Nephron (organoid): ENCODE measurements around the gene EBI3.
"Not testable (repeated sequence)": the region's sequence is repeated elsewhere in the genome, so short reads cannot be mapped to it uniquely, and the experiment has no call there.

Experiments
- H3K27ac Mint-ChIP-seq, 3 experiments: 2 replicates each; pipeline ENCODE4 v1.8.0; 2020; ENCODE audit warnings: mixed read lengths in 3 of 3, mild to moderate bottlenecking in 2 of 3, moderate library complexity in 1 of 3
- H3K27me3 Mint-ChIP-seq: 2 replicates; pipeline ENCODE4 v1.8.0; 2021; ENCODE audit warnings: low read depth, mild to moderate bottlenecking, moderate library complexity, mixed read lengths
- H3K36me3 Mint-ChIP-seq: 2 replicates; pipeline ENCODE4 v1.8.0; 2020; ENCODE audit warnings: low read depth, mixed read lengths
- H3K4me1 Mint-ChIP-seq: 2 replicates; pipeline ENCODE4 v1.8.0; 2020; ENCODE audit warnings: mixed read lengths
- H3K4me3 Mint-ChIP-seq, 3 experiments: 2 replicates each; pipeline ENCODE4 v1.8.0; 2020; ENCODE audit warnings: mild to moderate bottlenecking in 3 of 3, mixed read lengths in 3 of 3, moderate library complexity in 2 of 3
- H3K9me3 Mint-ChIP-seq: 2 replicates; pipeline ENCODE4 v1.8.0; 2020; ENCODE audit warnings: mixed read lengths
- CTCF ChIP-seq, 3 experiments: fragments of 200-600 bp; sonication (generic); IDR thresholded peaks; one replicate each; pipeline ENCODE4 v1.5.0; 2021; ENCODE audit warnings: antibody characterized with exemption in 3 of 3; ENCODE audit not compliant: unreplicated experiment in 3 of 3

Gene EBI3

DNA sequence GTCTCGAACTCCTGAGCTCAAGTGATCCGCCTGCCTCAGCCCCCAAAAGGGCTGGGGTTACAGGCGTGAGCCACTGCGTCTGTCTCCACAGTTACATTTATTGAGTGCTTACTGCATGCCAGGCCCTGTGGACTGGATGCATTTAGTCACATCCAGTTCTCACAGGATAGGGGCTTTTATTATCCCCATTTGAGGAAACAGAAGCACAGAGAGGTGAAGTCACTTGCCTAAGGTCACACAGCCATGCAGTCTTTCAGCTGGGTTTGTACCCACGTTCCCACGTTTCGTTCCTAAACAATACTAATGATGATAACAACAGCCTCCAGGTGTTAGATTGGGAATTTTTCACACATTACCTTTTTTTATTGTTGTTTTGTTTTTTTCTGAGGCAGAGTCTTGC is 9.1 kb upstream of the EBI3 start:
- H3K4me3 Mint-ChIP-seq, result no peak overlapping the region
- no peak overlapping the region for H3K27ac Mint-ChIP-seq
- H3K9me3 Mint-ChIP-seq, result no peaks in the 10 kb centered on the region
- no peak for TF ChIP-seq CTCF (IDR thresholded peaks at IDR 0.05; ENCODE audit: unreplicated experiment in 3 of 3)
- no peaks in the 10 kb centered on the region for H3K4me1 Mint-ChIP-seq
- peaks cover 3% of the 10 kb centered on the region for H3K27me3 Mint-ChIP-seq
- H3K36me3 Mint-ChIP-seq, result no peaks in the 10 kb centered on the region

- H3K9me3 Mint-ChIP-seq, result no peaks in the 10 kb centered on the region
- no peaks in the 10 kb centered on the region for H3K36me3 Mint-ChIP-seq
- peaks cover 11% of the 10 kb centered on the region for H3K27me3 Mint-ChIP-seq
- H3K4me3 Mint-ChIP-seq, result no peak overlapping the region
- no peak overlapping the region for H3K27ac Mint-ChIP-seq
- no peak for TF ChIP-seq CTCF (IDR thresholded peaks at IDR 0.05; ENCODE audit: unreplicated experiment in 3 of 3)
- H3K4me1 Mint-ChIP-seq, result no peaks in the 10 kb centered on the region
Observed at GRCh38 chr19:4224470-4224869, 4.9 kb upstream of the EBI3 start.

- Mint-ChIP-seq H3K4me3 (no peak overlapping the region), H3K27ac (no peak overlapping the region), H3K36me3 (no peaks in the 10 kb centered on the region), H3K9me3 (no peaks in the 10 kb centered on the region), H3K27me3 (peaks cover 11% of the 10 kb centered on the region), H3K4me1 (no peaks in the 10 kb centered on the region)
- TF ChIP-seq CTCF (IDR thresholded peaks at IDR 0.05; ENCODE audit: unreplicated experiment in 3 of 3), result no peak
Observed at GRCh38 chr19:4225885-4226284, 3.4 kb upstream of the EBI3 start.

DNA sequence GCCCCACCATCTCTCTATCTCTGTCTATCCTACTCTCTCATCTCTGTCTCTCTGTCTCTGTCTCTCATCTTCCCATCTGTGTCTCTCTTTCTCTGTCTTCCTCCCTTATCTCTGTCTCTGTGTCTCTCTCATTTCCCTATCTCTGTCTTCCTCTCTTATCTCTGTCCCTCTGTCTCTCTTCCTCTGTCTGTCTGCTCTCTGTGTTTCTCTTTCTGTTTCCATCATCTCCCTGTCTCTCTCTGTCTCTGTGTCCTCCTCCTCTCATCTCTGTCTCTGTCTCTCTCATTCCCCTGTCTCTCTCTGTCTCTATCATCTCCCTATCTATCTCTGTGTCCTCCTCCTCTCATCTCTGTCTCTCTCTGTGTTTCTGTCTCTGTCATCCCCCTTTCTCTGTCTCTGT is 1.6 kb upstream of the EBI3 start:
- Mint-ChIP-seq H3K27ac (no peak overlapping the region), H3K36me3 (no peaks in the 10 kb centered on the region), H3K4me3 (no peak overlapping the region), H3K9me3 (no peaks in the 10 kb centered on the region), H3K4me1 (no peaks in the 10 kb centered on the region), H3K27me3 (peaks cover 11% of the 10 kb centered on the region)
- TF ChIP-seq CTCF (IDR thresholded peaks at IDR 0.05; ENCODE audit: unreplicated experiment in 3 of 3), result no peak

DNA sequence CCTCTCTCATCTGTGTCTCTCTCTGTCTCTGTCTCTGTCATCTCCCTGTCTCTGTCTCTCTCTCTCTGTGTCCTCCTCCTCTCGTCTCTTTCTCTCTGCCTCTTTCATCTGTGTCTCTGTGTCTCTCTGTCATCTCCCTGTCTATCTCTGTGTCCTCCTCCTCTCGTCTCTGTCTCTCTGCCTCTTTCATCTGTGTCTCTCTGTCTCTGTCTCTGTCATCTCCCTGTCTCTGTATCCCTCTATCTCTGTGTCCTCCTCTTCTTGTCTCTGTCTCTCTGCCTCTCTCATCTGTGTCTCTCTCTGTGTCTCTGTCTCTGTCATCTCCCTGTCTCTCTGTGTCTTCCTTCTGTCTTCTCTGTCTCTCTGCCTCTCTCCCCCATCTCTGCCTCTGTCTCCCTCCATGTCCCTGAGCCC is 551 bp upstream of the EBI3 start:
- Mint-ChIP-seq H3K36me3 (no peaks in the 10 kb centered on the region), H3K27me3 (peaks cover 11% of the 10 kb centered on the region)

DNA sequence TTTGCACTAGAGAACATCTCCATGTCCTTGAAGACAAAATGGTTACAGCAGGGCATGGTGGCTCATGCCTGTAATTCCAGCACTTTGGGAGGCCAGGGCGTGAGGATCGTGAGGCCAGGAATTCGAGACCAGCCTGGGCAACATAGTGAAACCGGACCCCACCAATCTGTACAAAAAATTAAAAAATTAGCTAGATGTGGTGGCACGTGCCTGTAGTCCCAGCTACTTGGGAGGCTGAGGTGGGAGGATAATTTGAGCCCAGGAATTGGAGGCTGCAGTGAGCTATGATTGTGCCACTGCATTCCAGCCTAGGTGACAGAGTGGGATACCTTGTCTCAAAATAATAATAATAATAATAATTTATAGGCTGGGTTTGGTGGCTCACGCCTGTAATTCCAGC is 914 bp downstream of the EBI3 start:
- H3K4me1 Mint-ChIP-seq, H3K9me3 Mint-ChIP-seq, H3K4me3 Mint-ChIP-seq, H3K27ac Mint-ChIP-seq, H3K36me3 Mint-ChIP-seq: not testable (repeated sequence)
- H3K27me3 Mint-ChIP-seq, result peaks cover 19% of the 10 kb centered on the region

More for the DNA sequence above, 551 bp upstream of the EBI3 start:
- Mint-ChIP-seq H3K27ac (no peak overlapping the region), H3K4me1 (no peaks in the 10 kb centered on the region), H3K4me3 (no peak overlapping the region), H3K9me3 (no peaks in the 10 kb centered on the region)
- TF ChIP-seq CTCF (IDR thresholded peaks at IDR 0.05; ENCODE audit: unreplicated experiment in 3 of 3), result no peak

DNA sequence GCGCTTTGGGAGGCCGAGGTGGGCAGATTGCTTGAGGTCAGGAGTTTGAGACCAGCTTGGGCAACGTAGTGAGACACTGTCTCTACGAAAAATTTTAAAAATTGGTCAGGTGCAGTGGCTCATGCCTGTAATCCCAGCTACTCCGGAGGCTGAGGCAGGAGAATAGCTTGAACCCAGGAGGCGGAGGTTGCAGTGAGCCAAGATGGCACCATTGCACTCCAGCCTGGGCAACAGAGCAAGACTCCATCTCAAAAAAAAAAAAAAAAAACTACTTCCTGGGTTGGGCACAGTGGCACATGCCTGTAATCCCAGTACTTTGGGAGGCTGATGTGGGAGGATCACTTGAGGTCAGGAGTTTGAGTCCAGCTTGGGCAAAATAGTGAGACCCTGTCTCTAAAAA is 2.2 kb downstream of the EBI3 start:
- H3K27me3 Mint-ChIP-seq, result peaks cover 15% of the 10 kb centered on the region
- not testable (repeated sequence) for H3K4me1 Mint-ChIP-seq, H3K4me3 Mint-ChIP-seq, H3K36me3 Mint-ChIP-seq, H3K9me3 Mint-ChIP-seq, H3K27ac Mint-ChIP-seq

GRCh38 chr19:4232139-4232538 is 2.8 kb downstream of the EBI3 start:
- H3K9me3 Mint-ChIP-seq, H3K4me3 Mint-ChIP-seq, H3K4me1 Mint-ChIP-seq, H3K36me3 Mint-ChIP-seq, H3K27ac Mint-ChIP-seq: not testable (repeated sequence)
- peaks cover 14% of the 10 kb centered on the region for H3K27me3 Mint-ChIP-seq
